Neural crest cell (in vitro differentiated cells): ENCODE data around the gene ABLIM2. TPM values are rescaled to one million over a fixed set of nuclear protein-coding genes. Genes with fewer than 3 reads are reported as not detected.

Source experiments
- DNase-seq: peaks from one replicate; pipeline ENCODE4 v3.0.0; 2021; ENCODE audit warnings: low read depth, mixed read lengths, low spot score
- H3K27ac Mint-ChIP-seq: one replicate; pipeline ENCODE4 v1.8.0; 2021; ENCODE audit warnings: mild to moderate bottlenecking, mixed read lengths; ENCODE audit not compliant: unreplicated experiment
- H3K27me3 Mint-ChIP-seq: 2 replicates; pipeline ENCODE4 v1.8.0; 2021; ENCODE audit warnings: low read depth, mild to moderate bottlenecking, mixed read lengths
- H3K36me3 Mint-ChIP-seq: 2 replicates; pipeline ENCODE4 v1.8.0; 2021; ENCODE audit warnings: low read depth, mild to moderate bottlenecking, mixed read lengths
- H3K4me1 Mint-ChIP-seq: 2 replicates; pipeline ENCODE4 v1.8.0; 2021; ENCODE audit warnings: mixed read lengths
- H3K4me3 Mint-ChIP-seq: one replicate; pipeline ENCODE4 v1.8.0; 2021; ENCODE audit warnings: mild to moderate bottlenecking, mixed read lengths
- H3K9me3 Mint-ChIP-seq: 2 replicates; pipeline ENCODE4 v1.8.0; 2021; ENCODE audit warnings: mixed read lengths
- total RNA-seq: library from RNA; stranded (reverse); gene quantifications from 2 replicates; pipeline ENCODE4 v1.2.1, GENCODE V29; 2021
- TF ChIP-seq, protein P1 (sequence below): fragments of 200-600 bp; sonication (generic); conservative IDR thresholded peaks from 2 replicates; pipeline ENCODE4 v1.5.0; 2021; ENCODE audit warnings: antibody characterized with exemption, mild to moderate bottlenecking

ABLIM2 gene
- total RNA-seq, 1 donor from 2014 or later = 3.8 TPM

GRCh38 chr4:8090744-8091301, 67.8 kb downstream of the ABLIM2 start:
- no peak overlapping the region for H3K4me3 Mint-ChIP-seq
- peaks cover 16% of the 10 kb centered on the region for H3K4me1 Mint-ChIP-seq
- no peak overlapping the region for H3K27ac Mint-ChIP-seq
- H3K36me3 Mint-ChIP-seq = peaks cover 19% of the 10 kb centered on the region
- no peak for DNase-seq
- TF ChIP-seq, protein P1, sequence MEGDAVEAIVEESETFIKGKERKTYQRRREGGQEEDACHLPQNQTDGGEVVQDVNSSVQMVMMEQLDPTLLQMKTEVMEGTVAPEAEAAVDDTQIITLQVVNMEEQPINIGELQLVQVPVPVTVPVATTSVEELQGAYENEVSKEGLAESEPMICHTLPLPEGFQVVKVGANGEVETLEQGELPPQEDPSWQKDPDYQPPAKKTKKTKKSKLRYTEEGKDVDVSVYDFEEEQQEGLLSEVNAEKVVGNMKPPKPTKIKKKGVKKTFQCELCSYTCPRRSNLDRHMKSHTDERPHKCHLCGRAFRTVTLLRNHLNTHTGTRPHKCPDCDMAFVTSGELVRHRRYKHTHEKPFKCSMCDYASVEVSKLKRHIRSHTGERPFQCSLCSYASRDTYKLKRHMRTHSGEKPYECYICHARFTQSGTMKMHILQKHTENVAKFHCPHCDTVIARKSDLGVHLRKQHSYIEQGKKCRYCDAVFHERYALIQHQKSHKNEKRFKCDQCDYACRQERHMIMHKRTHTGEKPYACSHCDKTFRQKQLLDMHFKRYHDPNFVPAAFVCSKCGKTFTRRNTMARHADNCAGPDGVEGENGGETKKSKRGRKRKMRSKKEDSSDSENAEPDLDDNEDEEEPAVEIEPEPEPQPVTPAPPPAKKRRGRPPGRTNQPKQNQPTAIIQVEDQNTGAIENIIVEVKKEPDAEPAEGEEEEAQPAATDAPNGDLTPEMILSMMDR = no peak
- H3K27me3 Mint-ChIP-seq = no peaks in the 10 kb centered on the region
- H3K9me3 Mint-ChIP-seq = peaks cover 17% of the 10 kb centered on the region

- H3K9me3 Mint-ChIP-seq = peaks cover 14% of the 10 kb centered on the region
- no peak overlapping the region for H3K4me3 Mint-ChIP-seq
- H3K36me3 Mint-ChIP-seq = peaks cover 15% of the 10 kb centered on the region
- TF ChIP-seq, protein P1 = no peak
- no peak overlapping the region for H3K27ac Mint-ChIP-seq
- no peaks in the 10 kb centered on the region for H3K27me3 Mint-ChIP-seq
- DNase-seq = no peak
- H3K4me1 Mint-ChIP-seq = peaks cover 16% of the 10 kb centered on the region
Measured at GRCh38 chr4:8090312-8090711, 68.3 kb downstream of the ABLIM2 start.

DNA sequence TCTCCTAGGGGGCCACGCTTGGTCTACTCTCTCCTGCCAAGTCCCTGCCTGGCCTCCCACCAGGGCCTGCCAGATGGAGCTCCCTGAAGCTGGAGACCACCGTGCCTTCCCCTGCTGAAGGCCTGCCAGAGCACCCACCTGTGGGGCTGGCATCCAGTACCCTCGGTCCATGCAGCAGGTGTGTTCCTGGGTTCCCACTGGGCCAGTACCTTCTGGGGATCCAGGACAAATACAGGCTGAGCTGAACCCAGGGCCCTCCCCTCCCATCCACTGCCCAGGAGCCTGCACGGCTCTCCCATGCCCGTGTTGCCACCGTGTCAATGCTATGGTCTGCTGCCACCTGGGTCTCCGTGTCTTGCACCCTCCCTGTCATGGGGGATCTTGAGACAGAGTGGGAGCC, 68.8 kb downstream of the ABLIM2 start:
- Mint-ChIP-seq H3K36me3 (peaks cover 15% of the 10 kb centered on the region), H3K4me3 (no peak overlapping the region), H3K27me3 (no peaks in the 10 kb centered on the region), H3K9me3 (peaks cover 14% of the 10 kb centered on the region), H3K4me1 (peaks cover 16% of the 10 kb centered on the region), H3K27ac (no peak overlapping the region)
- TF ChIP-seq, protein P1 = no peak
- DNase-seq = no peak

GRCh38 chr4:8088966-8089491, 69.6 kb downstream of the ABLIM2 start:
- no peak overlapping the region for H3K27ac Mint-ChIP-seq
- H3K36me3 Mint-ChIP-seq = peaks cover 11% of the 10 kb centered on the region
- H3K4me3 Mint-ChIP-seq = no peak overlapping the region
- TF ChIP-seq, protein P1 = no peak
- no peak for DNase-seq
- H3K27me3 Mint-ChIP-seq = no peaks in the 10 kb centered on the region
- H3K9me3 Mint-ChIP-seq = peaks cover 11% of the 10 kb centered on the region
- H3K4me1 Mint-ChIP-seq = peaks cover 16% of the 10 kb centered on the region

DNA sequence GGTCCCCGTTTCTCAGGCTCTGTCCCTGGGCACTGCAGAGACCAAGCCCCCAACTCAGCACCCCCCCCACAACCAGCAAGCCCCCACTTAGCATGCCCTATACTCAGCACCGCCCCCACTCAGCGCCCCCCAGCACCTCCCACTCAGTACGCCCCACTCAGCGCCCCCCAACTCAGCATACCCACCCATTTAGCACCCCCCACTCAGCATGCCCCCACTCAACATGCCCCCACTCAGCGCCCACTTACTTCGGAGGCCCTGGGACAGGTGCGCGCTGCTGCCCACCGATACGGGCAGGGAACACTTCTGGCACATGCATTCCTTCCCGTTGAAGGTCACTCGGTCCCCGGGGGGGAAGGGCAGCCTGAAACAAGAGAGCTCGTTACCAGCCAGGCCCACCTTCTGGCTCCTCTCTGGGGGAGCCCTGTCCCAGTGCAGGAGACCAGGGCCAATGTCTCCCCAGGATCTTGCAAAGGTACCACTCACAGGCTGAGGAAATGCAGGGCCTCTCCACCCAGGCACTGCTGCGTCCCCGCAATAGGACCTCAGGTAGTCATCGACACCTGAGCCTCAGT, 70.6 kb downstream of the ABLIM2 start:
- Mint-ChIP-seq H3K9me3 (peaks cover 2% of the 10 kb centered on the region), H3K36me3 (peaks cover 2% of the 10 kb centered on the region), H3K27ac (no peak overlapping the region), H3K4me1 (peaks cover 16% of the 10 kb centered on the region), H3K4me3 (no peak overlapping the region), H3K27me3 (no peaks in the 10 kb centered on the region)
- no peak for DNase-seq
- TF ChIP-seq, protein P1 = no peak
